ENCODE measurements around the gene RPP30. TPM values are rescaled to one million over a fixed set of nuclear protein-coding genes. Genes with fewer than 3 reads are reported as not detected.

Gene RPP30
- total and polyA plus RNA-seq, 2 donors, result 27.7 to 70.9 TPM

Small RNA genes lying within 50 kb of the gene (small RNA-seq; reads per million reads assigned to genes)
- gene RF00019 (not detected), gene RNU6-740P (not detected)

Other genes with a start within 250 kb of the RPP30 start
- gene HTR7, start 13.9 kb upstream of the RPP30 start, total RNA-seq, result 2.2 TPM
- 2.1 TPM for gene HTR7, start 13.9 kb upstream of the RPP30 start, polyA plus RNA-seq
- gene ANKRD1, start 49.1 kb downstream of the RPP30 start, total RNA-seq, result 6.8 TPM
- gene ANKRD1, start 49.1 kb downstream of the RPP30 start, polyA plus RNA-seq, result 0.04 TPM